Measurements from ENCODE around the gene NTN5.

- TF ChIP-seq CTCF (IDR thresholded peaks at IDR 0.05): no peak
- TF ChIP-seq POLR2A (IDR thresholded peaks at IDR 0.05): no peak
These were observed 49.2 kb downstream of the NTN5 start for GRCh38 chr19:48623556-48624066.

Data from heart left ventricle (tissue), 13 donors.